HEK293T (cell line): ENCODE results near the gene IGF1R.
A peak's percentile ranks its signal among the peaks of the same experiment; 100 is the strongest.

Source experiments
- CTCF ChIA-PET: fragments of 350-600 bp; formaldehyde crosslinking; extraction: SDS; loops from one replicate; lab custom pipeline; 2021; ENCODE audit warnings: antibody characterized with exemption, inconsistent platforms; lab: Yijun Ruan, JAX
- POLR2A ChIA-PET: fragments of 350-600 bp; formaldehyde crosslinking; extraction: SDS; loops from one replicate; lab custom pipeline; 2020; ENCODE audit warnings: antibody characterized with exemption, inconsistent platforms; lab: Yijun Ruan, JAX
- DNase-seq: peaks from one replicate; pipeline ENCODE4 v3.0.0; 2012; ENCODE audit warnings: mixed read lengths; ENCODE audit errors: extremely low spot score
- ARNT ChIP-seq: fragments of 450-650 bp; IDR thresholded peaks from 2 replicates; pipeline ENCODE4 v1.6.1; 2017; ENCODE audit warnings: mild to moderate bottlenecking
- BHLHE40 ChIP-seq: fragments of 450-650 bp; IDR thresholded peaks from 2 replicates; pipeline ENCODE4 v1.6.1; 2016; ENCODE audit warnings: mild to moderate bottlenecking, moderate library complexity, borderline replicate concordance
- CTBP1 ChIP-seq: fragments of 450-650 bp; IDR thresholded peaks from 2 replicates; pipeline ENCODE4 v1.6.1; 2016; ENCODE audit warnings: borderline replicate concordance
- ELF4 ChIP-seq: fragments of 450-650 bp; IDR thresholded peaks from 2 replicates; pipeline ENCODE4 v1.6.1; 2017; ENCODE audit warnings: antibody characterized with exemption
- FOXA1 ChIP-seq: fragments of 450-650 bp; IDR thresholded peaks from 2 replicates; pipeline ENCODE4 v1.6.1; 2016; ENCODE audit warnings: mild to moderate bottlenecking
- FOXK2 ChIP-seq: fragments of 450-650 bp; IDR thresholded peaks from 2 replicates; pipeline ENCODE4 v1.6.1; 2016; ENCODE audit warnings: mild to moderate bottlenecking
- FOXM1 ChIP-seq: fragments of 450-650 bp; IDR thresholded peaks from 2 replicates; pipeline ENCODE4 v1.6.1; 2017; ENCODE audit warnings: mild to moderate bottlenecking, borderline replicate concordance
- HDGF ChIP-seq: fragments of 450-650 bp; IDR thresholded peaks from 2 replicates; pipeline ENCODE4 v1.6.1; 2017; ENCODE audit warnings: antibody characterized with exemption, borderline replicate concordance
- L3MBTL2 ChIP-seq: fragments of 450-650 bp; conservative IDR thresholded peaks from 2 replicates; pipeline ENCODE4 v1.6.1; 2016; ENCODE audit warnings: mild to moderate bottlenecking
- LEF1 ChIP-seq: fragments of 450-650 bp; IDR thresholded peaks from 2 replicates; pipeline ENCODE4 v1.6.1; 2017; ENCODE audit warnings: mild to moderate bottlenecking, borderline replicate concordance
- NFRKB ChIP-seq: fragments of 450-650 bp; IDR thresholded peaks from 2 replicates; pipeline ENCODE4 v1.6.1; 2016; ENCODE audit warnings: mild to moderate bottlenecking, moderate library complexity
- SP1 ChIP-seq: fragments of 450-650 bp; IDR thresholded peaks from 2 replicates; pipeline ENCODE4 v1.6.1; 2017
- SUZ12 ChIP-seq: fragments of 450-650 bp; IDR thresholded peaks from 2 replicates; pipeline ENCODE4 v1.6.1; 2016; ENCODE audit warnings: mild to moderate bottlenecking
- TARDBP ChIP-seq: fragments of 450-650 bp; IDR thresholded peaks from 2 replicates; pipeline ENCODE4 v1.6.1; 2016
- ZNF384 ChIP-seq: fragments of 450-650 bp; IDR thresholded peaks from 2 replicates; pipeline ENCODE4 v1.6.1; 2016
- TF ChIP-seq, protein P1 (sequence below): fragments of 450-650 bp; IDR thresholded peaks from 2 replicates; pipeline ENCODE4 v1.6.1; 2016

The IGF1R gene

DNA sequence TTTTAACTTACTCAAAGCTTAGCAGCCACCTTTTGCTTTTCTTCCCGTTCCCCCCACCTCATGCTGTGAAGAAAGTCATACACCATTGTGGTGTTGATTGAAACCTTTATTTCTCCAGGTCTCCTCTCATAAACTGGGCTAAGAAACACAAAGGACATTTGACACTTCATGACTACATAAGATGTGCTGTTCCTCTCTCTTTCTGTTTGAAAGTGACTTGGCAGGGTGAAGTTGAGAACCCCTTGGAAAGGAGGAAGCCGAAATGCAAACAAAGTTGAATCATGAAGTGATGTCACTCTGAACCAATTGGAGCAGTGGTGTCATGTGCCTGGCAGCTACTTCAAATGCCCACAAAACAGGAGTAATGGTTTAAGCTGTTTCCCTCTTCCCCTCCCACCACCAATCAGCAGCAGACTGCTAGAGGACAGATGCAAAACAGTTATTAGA is 174.7 kb downstream of the IGF1R start:
- DNase-seq, result peak; percentile 55
- ChIA-PET POLR2A (interaction anchor here (1.0 to 1.7 kb wide), 3 partner anchors 9 to 23 kb away, joined by 3 to 7 read pairs (median 3); no protein-coding TSS in a partner anchor), CTCF (interaction anchor here (0.7 kb wide), 1 partner anchor 52 kb away, joined by 3 read pairs; no protein-coding TSS in a partner anchor)
- TF ChIP-seq, protein P1, sequence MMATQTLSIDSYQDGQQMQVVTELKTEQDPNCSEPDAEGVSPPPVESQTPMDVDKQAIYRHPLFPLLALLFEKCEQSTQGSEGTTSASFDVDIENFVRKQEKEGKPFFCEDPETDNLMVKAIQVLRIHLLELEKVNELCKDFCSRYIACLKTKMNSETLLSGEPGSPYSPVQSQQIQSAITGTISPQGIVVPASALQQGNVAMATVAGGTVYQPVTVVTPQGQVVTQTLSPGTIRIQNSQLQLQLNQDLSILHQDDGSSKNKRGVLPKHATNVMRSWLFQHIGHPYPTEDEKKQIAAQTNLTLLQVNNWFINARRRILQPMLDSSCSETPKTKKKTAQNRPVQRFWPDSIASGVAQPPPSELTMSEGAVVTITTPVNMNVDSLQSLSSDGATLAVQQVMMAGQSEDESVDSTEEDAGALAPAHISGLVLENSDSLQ, result peak; percentile 71
- TF ChIP-seq ZNF384 (no peak), L3MBTL2 (peak; percentile 95)

DNA sequence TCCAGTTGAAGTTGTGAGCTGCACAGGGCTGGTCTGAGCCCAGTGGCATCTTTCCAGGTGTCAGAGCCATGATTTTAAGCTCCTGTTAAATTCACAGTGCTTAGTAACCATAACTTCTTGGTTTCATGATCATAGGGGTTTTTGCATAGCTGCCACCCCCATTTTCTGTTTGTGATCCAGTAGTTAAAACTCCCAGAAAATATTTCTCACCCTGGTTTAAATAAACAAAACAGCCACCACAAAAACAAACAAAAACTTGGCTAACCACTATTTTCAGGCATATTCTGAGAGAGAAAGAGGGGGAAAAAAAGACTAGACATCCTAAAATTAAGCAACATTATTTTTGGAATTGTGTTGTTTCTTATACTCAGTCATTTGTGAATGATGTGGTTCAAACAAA is 175.3 kb downstream of the IGF1R start:
- DNase-seq, result no peak
- TF ChIP-seq HDGF (no peak), TARDBP (no peak), CTBP1 (no peak), BHLHE40 (no peak), LEF1 (no peak), L3MBTL2 (no peak), ELF4 (no peak), SP1 (no peak), ARNT (no peak), FOXK2 (no peak), FOXM1 (no peak)
- TF ChIP-seq, protein P1, result no peak
- CTCF ChIA-PET, result no interaction called here
- POLR2A ChIA-PET, result interaction anchor here (1.0 to 1.7 kb wide), 3 partner anchors 9 to 23 kb away, joined by 3 to 7 read pairs (median 3); no protein-coding TSS in a partner anchor

DNA sequence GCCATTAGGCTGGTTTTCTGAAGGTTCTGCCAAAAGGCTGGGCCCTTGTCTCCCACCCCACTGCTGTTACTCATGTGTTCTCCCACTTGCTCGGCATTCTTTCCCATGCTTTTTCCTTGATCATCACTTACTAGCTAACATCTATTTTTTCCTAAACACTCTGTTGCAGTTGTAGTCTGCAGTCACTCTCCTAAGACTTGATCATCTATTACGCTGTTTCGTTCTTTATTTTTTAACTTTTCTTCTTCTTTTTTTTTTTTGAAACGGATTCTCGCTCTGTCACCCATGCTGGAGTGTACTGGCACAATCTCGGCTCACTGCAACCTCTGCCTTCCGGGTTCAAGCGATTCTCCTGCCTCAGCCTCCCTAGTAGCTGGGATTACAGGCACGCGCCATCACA is 176.3 kb downstream of the IGF1R start:
- no peak for DNase-seq
- no peak for TF ChIP-seq NFRKB
- TF ChIP-seq FOXK2, result no peak
- TF ChIP-seq FOXM1, result no peak
- TF ChIP-seq TARDBP, result no peak
- TF ChIP-seq BHLHE40, result no peak
- TF ChIP-seq, protein P1, result no peak
- no peak for TF ChIP-seq CTBP1
- no peak for TF ChIP-seq FOXA1
- no peak for TF ChIP-seq SUZ12
- TF ChIP-seq ARNT, result no peak
- no peak for TF ChIP-seq LEF1
- no peak for TF ChIP-seq SP1
- no peak for TF ChIP-seq ZNF384
- TF ChIP-seq HDGF, result no peak
- TF ChIP-seq ELF4, result no peak
- no peak for TF ChIP-seq L3MBTL2
- CTCF ChIA-PET, result no interaction called here
- POLR2A ChIA-PET, result no interaction called here

DNA sequence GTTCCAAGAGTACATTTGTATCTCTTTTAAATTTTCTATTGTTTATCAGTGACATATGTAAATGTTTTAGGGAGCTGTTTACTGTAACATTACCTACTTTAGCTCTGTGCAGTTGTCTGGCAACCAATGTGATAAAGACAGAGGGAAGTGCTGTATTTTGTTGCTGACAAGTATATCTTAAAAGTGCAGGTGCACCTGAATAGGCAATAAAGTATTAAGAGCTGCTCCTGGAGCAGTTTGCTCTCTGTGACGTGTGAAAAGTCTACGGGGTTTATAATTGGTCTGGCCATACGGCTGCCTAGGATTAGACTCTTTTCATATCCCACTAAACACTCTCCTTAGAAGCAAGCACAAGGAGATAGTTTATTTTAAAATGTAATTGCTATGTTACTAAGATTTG is 178.3 kb downstream of the IGF1R start:
- CTCF ChIA-PET, result no interaction called here

DNA sequence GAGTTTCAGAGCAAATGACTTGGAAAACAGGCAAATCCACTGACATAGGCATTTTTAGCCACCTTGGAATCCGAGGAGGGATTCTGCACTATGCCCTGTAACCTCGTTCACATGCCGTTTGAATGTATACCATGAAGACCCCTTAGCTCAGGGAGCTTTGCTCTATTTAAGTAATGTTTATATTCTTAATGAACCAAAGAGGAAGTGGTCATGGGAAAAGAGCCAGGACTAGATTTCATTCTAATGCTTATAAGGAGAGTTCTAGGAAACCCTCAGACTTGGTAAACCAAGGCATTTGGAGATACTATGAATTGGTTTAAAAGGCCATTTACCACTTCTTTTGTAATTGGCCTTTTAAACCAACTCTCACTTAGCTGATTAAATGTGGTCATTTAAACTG is 178.9 kb downstream of the IGF1R start:
- no peak for DNase-seq
- CTCF ChIA-PET, result no interaction called here
- no peak for TF ChIP-seq ZNF384
- TF ChIP-seq ELF4, result no peak
- TF ChIP-seq NFRKB, result no peak
- TF ChIP-seq HDGF, result no peak
- TF ChIP-seq ARNT, result no peak
- TF ChIP-seq SUZ12, result no peak
- TF ChIP-seq SP1, result no peak
- TF ChIP-seq BHLHE40, result no peak
- TF ChIP-seq TARDBP, result no peak
- TF ChIP-seq, protein P1, result no peak
- TF ChIP-seq FOXK2, result no peak
- POLR2A ChIA-PET, result no interaction called here

More for the DNA sequence above, 178.3 kb downstream of the IGF1R start:
- POLR2A ChIA-PET, result no interaction called here
- no peak for TF ChIP-seq L3MBTL2
- TF ChIP-seq, protein P1, result no peak
- TF ChIP-seq NFRKB, result no peak
- no peak for DNase-seq

DNA sequence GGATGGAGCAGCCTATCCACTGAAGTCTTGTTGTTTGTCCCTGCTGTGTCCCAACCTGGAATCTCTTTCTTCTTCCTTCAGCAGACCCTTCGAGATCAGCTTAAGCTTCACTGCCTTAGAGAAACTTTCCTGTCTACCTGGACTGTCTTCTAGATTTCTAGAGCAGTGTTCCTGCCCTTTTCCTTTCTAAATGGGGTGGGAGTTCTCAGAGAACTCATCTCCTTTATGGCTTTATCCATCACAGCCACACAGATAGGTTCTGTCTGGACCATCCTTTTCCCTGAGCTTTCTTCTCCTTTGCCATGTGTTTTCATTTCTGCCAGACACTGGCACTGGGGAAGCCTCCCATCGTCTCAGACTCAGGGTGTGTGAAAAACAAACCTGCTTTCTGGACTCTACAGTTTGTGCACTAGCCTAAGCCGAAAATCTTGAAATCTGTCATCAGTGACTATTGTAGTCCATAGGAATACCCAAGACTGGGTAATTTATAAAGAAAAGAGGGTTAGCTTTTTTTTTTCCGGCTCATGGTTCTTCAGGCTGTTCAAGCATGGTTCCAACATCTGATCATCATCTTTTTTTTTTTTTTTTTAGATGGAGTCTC is 181.8 kb downstream of the IGF1R start:
- CTCF ChIA-PET, result no interaction called here
- POLR2A ChIA-PET, result no interaction called here
- DNase-seq, result no peak
- TF ChIP-seq, protein P1, result no peak
- no peak for TF ChIP-seq FOXM1
